Thymus (tissue), 11 donors: ENCODE data around the gene PPP1R3F. TPM values are rescaled to one million over a fixed set of nuclear protein-coding genes. Genes with fewer than 3 reads are reported as not detected.
"Not testable (repeated sequence)": the region's sequence is repeated elsewhere in the genome, so short reads cannot be mapped to it uniquely, and the experiment has no call there.

ENCODE experiments used
- DNase-seq, 9 donors: peaks; one replicate each; pipeline ENCODE4 v3.0.0-alpha.2; 2013; ENCODE audit warnings: low spot score in 9 of 9, low read depth in 6 of 9, missing footprints in 1 of 9
- H3K27ac ChIP-seq, 2 donors: one replicate each; pipeline ENCODE4 v1.5.1; 2013; ENCODE audit warnings: control low read depth in 1 of 2, low read depth in 1 of 2, low read length in 1 of 2, mild to moderate bottlenecking in 1 of 2, moderate library complexity in 1 of 2
- H3K27me3 ChIP-seq, 2 donors: one replicate each; pipeline ENCODE4 v1.5.1; 2013; ENCODE audit warnings: low read length in 1 of 2; ENCODE audit not compliant: control insufficient read depth in 2 of 2, insufficient read depth in 1 of 2
- H3K36me3 ChIP-seq, 2 donors: one replicate each; pipeline ENCODE4 v1.5.1; 2013; ENCODE audit warnings: low read length in 1 of 2, mild to moderate bottlenecking in 1 of 2, moderate library complexity in 1 of 2; ENCODE audit not compliant: control insufficient read depth in 2 of 2, insufficient read depth in 2 of 2
- H3K4me1 ChIP-seq, 2 donors: one replicate each; pipeline ENCODE4 v1.5.1; 2013; ENCODE audit warnings: low read length in 2 of 2; ENCODE audit not compliant: control insufficient read depth in 2 of 2, insufficient read depth in 2 of 2
- H3K4me3 ChIP-seq, 2 donors: one replicate each; pipeline ENCODE4 v1.5.1; 2013; ENCODE audit warnings: low read length in 2 of 2, control low read depth in 1 of 2, mild to moderate bottlenecking in 1 of 2
- H3K9me3 ChIP-seq, 2 donors: one replicate each; pipeline ENCODE4 v1.5.1; 2013; ENCODE audit warnings: low read length in 1 of 2, mild to moderate bottlenecking in 1 of 2; ENCODE audit not compliant: control insufficient read depth in 2 of 2, insufficient read depth in 1 of 2
- WGBS: extraction: QIAGEN DNeasy Blood & Tissue Kit; methylation state at CpG from one replicate; pipeline ENCODE4 v1.1.7; 2013; 5-methylcytosine and 5-hydroxymethylcytosine counted together
- polyA plus RNA-seq: library from polyadenylated mRNA; stranded (reverse); fragments of 200-250 nt; gene quantifications from one replicate; pipeline ENCODE4 v1.2.3, GENCODE V29; 2013
- total RNA-seq: library from RNA; stranded (reverse); fragments of 120-200 nt; gene quantifications from one replicate; pipeline ENCODE4 v1.2.4, GENCODE V29; 2013
- donor health status: healthy.

PPP1R3F gene
- total and polyA plus RNA-seq, 2 donors, result 3.2 to 4.6 TPM

GRCh38 chrX:49291615-49292337 is 22.2 kb downstream of the PPP1R3F start:
- DNase-seq, result peak in 2 of 9 donors; percentile 71 to 75
- Histone ChIP-seq H3K27ac (no peak overlapping the region), H3K27me3 (no peaks in the 10 kb centered on the region), H3K4me3 (no peak overlapping the region), H3K9me3 (no peaks in the 10 kb centered on the region), H3K36me3 (no peaks in the 10 kb centered on the region), H3K4me1 (no peaks in the 10 kb centered on the region)
- WGBS, result 26% methylated on average over 11 of the region's 11 CpGs

- no peak overlapping the region for H3K4me3 ChIP-seq
- DNase-seq, result no peak
- H3K27ac ChIP-seq, result no peak overlapping the region
- no peaks in the 10 kb centered on the region for H3K4me1 ChIP-seq
- 95% methylated on average over 17 of the region's 17 CpGs for WGBS
- H3K9me3 ChIP-seq, result no peaks in the 10 kb centered on the region
- H3K27me3 ChIP-seq, result no peaks in the 10 kb centered on the region
- no peaks in the 10 kb centered on the region for H3K36me3 ChIP-seq
Observed at GRCh38 chrX:49292400-49293362, 23.1 kb downstream of the PPP1R3F start.

GRCh38 chrX:49299293-49299692 is 29.7 kb downstream of the PPP1R3F start:
- DNase-seq, H3K9me3 ChIP-seq, H3K36me3 ChIP-seq, H3K27me3 ChIP-seq, H3K4me3 ChIP-seq, H3K4me1 ChIP-seq, H3K27ac ChIP-seq: not testable (repeated sequence)
- 99% methylated on average over 5 of the region's 5 CpGs for WGBS

GRCh38 chrX:49300703-49301102 is 31.1 kb downstream of the PPP1R3F start:
- WGBS, result 76% methylated on average over 1 of the region's 1 CpG
- H3K4me3 ChIP-seq, result no peak overlapping the region
- H3K27ac ChIP-seq, result no peak overlapping the region
- no peaks in the 10 kb centered on the region for H3K4me1 ChIP-seq
- no peaks in the 10 kb centered on the region for H3K9me3 ChIP-seq
- DNase-seq, result no peak
- H3K27me3 ChIP-seq, result no peaks in the 10 kb centered on the region
- no peaks in the 10 kb centered on the region for H3K36me3 ChIP-seq

- H3K4me1 ChIP-seq, result peaks cover 0 to under 1% of the 10 kb centered on the region in 2 donors
- H3K27ac ChIP-seq, result no peak within 1 kb of the TSS
- H3K27me3 ChIP-seq, result no peaks in the 10 kb centered on the region
- no peak for DNase-seq
- H3K36me3 ChIP-seq, result no peaks in the 10 kb centered on the region
- H3K4me3 ChIP-seq, result no peak within 1 kb of the TSS
- H3K9me3 ChIP-seq, result no peaks in the 10 kb centered on the region
- WGBS, result 90% methylated on average over 15 of the region's 15 CpGs
Observed at GRCh38 chrX:49303346-49303745, 33.8 kb downstream of the PPP1R3F start, which contains the start of gene GAGE10. TSS of gene GAGE10 (plus strand) at chrX:49303646. CDS start at chrX:49304860, 1,214 bp downstream.

GRCh38 chrX:49307775-49308174 is 38.2 kb downstream of the PPP1R3F start:
- H3K9me3 ChIP-seq, H3K27ac ChIP-seq, H3K36me3 ChIP-seq, H3K4me3 ChIP-seq, H3K27me3 ChIP-seq, DNase-seq: not testable (repeated sequence)
- 88% methylated on average over 2 of the region's 2 CpGs for WGBS
- H3K4me1 ChIP-seq, result peaks cover 0 to 14% of the 10 kb centered on the region in 2 donors

- peak overlapping the region in 1 of 2 donors; percentile 33 for H3K4me3 ChIP-seq
- H3K9me3 ChIP-seq, result no peaks in the 10 kb centered on the region
- H3K36me3 ChIP-seq, result no peaks in the 10 kb centered on the region
- WGBS, result 69% methylated on average over 15 of the region's 15 CpGs
- no peaks in the 10 kb centered on the region for H3K27me3 ChIP-seq
- DNase-seq, result peak in 5 of 9 donors; percentile 17 to 59 (median 24)
- peaks cover 0 to 14% of the 10 kb centered on the region in 2 donors for H3K4me1 ChIP-seq
- peak overlapping the region; percentile 83 to 88 for H3K27ac ChIP-seq
Observed at GRCh38 chrX:49308604-49309269, 39.1 kb downstream of the PPP1R3F start.

GRCh38 chrX:49309401-49309981 is 39.9 kb downstream of the PPP1R3F start:
- H3K4me3 ChIP-seq, result peak overlapping the region; percentile 30 to 33
- DNase-seq, result peak in 6 of 9 donors; percentile 14 to 66 (median 23)
- peak overlapping the region; percentile 83 to 88 for H3K27ac ChIP-seq
- H3K4me1 ChIP-seq, result peaks cover 0 to 14% of the 10 kb centered on the region in 2 donors
- H3K36me3 ChIP-seq, result no peaks in the 10 kb centered on the region
- H3K27me3 ChIP-seq, result no peaks in the 10 kb centered on the region
- WGBS, result 13% methylated on average over 8 of the region's 8 CpGs
- no peaks in the 10 kb centered on the region for H3K9me3 ChIP-seq
